HG02943 (cell line): ENCODE data around the gene TNFRSF1A.

Experiments used
- ATAC-seq: cut with Tn5 transposase; IDR thresholded peaks from one replicate; pipeline ENCODE4 v1.9.1; 2021; ENCODE audit warnings: mild to moderate bottlenecking, low read depth, moderate library complexity; ENCODE audit not compliant: unreplicated experiment

TNFRSF1A gene

DNA sequence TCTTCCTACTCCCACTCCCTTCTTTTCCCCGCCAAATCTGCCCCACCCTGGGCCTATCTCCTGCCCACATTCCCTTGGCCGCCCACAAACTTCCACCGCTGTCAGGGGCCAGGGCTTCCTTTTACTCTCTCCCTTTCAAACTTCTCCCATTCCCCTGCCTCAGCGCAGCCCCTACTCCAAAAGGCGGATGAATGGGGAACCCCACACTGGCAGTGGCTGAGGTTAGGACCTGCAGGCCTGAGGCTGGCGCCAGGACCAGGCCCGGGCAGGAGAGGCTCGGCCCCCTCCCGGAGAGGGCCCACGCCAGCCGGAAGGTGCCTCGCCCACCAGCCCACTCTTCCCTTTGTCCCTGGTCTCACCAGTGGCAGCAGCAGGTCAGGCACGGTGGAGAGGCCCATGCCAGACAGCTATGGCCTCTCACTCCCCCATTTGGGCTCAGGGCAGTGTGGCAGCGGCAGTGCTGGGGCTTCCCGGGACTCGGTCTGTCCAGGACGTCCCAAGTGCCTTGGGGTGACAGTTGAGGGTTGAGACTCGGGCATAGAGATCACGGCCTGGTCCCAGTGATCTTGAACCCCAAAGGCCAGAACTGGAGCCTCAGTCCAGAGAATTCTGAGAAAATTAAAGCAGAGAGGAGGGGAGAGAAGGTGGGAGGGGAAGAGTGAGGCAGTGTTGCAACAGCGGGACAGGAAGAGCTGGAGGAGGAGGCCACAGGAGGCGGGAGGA lies at the start of gene TNFRSF1A:
Gene TNFRSF1A (minus strand): TSS at position 660 of the 723 bp plus-strand sequence. CDS start 262 bp downstream, at position 398.
- ATAC-seq = no peak

DNA sequence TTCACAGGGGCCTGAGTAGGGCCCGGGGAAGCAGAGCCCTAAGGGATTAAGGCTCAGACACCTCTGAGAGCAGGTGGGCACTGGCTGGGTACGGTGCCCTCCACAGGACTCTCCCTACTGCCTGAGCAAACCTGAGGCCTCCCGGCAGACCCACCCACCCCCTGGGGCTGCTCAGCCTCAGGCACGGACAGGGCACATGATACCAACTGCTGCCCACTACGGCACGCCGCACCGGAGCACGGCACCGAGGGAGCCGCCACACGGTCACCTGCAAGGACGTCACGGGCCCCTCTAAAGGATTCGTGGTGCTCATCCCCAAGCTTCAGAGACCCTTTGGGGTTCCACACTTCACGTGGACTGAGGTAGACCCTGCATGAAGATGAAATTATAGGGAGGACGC lies 49.1 kb upstream of the TNFRSF1A start:
- ATAC-seq = no peak

DNA sequence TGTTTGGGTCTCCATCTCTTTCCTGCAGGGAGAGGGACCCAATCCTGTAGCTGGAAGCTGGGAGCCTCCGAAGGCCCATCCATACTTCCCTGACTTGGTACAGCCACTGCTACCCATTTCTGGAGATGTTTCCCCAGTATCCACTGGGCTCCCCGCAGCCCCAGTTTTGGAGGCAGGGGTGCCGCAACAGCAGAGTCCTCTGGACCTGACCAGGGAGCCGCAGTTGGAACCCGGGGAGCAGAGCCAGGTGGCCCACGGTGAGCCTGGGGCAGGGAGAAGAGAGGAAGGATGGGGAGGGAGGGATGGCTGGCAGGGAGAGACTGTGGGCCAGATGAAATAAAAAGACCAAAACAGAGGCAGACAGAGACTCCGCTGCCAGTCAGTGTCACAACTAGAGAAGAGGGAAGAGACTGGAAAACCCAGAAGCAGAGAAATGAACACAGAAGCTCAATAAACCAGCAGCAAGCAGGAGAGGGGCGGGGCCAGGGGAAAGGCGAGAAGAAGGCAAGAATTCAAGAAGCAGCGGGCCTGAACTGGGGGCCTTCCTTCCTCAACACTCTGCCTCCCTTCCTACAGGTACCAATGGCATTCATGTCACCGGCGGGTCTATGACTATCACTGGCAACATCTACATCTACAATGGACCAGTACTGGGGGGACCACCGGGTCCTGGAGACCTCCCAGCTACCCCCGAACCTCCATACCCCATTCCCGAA lies 48.4 kb upstream of the TNFRSF1A start:
- ATAC-seq = no peak

DNA sequence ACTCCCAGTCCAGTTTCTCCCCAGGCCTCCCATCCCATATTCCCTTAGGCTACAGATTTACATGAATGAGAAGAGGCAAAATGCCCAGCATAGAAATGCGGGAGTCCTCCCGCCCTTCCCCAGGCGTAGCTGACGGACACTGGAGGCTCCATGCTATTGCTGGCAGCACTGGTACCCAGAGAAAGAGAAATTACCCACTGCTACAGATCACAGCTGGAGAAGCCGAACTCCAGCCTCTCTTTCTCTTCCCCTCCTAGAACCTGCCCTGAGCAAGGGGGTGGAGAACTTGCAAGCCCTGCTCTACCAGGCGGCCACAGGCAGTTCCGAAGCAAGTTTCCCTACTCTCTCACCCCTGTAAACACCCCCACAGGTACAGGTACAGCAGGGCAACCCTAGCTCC lies 45.7 kb upstream of the TNFRSF1A start:
- ATAC-seq = no peak

DNA sequence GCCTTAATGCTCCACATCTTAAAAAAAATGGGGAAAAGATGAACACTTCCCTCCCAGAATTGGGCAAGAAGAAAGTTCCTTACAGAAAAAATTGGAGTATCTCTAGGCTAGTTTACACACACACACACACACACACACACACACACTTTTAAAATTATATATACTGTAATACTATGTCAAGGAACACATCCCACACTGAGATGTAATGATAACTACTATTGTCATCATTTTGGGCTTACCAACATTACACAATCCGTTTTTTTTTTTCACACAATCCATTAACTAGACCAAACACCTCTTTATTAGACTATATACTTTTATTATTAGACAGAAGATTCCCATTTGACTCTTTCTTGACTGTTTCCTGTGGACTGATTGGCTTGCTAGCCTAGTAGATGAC lies 44.6 kb upstream of the TNFRSF1A start:
- no peak for ATAC-seq

DNA sequence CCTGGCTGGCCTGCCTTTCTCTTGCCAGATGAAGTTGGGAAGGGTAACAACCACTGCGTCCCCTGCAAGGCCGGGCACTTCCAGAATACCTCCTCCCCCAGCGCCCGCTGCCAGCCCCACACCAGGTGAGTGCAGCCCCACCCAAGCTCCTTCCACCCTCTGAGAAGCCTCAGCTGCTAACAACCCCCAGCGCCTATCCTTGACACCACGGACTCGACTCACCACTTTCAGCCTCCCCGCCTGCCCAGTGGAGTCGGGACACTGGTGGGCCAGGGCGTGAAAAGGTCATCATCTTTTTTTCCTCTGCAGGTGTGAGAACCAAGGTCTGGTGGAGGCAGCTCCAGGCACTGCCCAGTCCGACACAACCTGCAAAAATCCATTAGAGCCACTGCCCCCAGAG lies 44.2 kb upstream of the TNFRSF1A start:
- ATAC-seq = no peak

DNA sequence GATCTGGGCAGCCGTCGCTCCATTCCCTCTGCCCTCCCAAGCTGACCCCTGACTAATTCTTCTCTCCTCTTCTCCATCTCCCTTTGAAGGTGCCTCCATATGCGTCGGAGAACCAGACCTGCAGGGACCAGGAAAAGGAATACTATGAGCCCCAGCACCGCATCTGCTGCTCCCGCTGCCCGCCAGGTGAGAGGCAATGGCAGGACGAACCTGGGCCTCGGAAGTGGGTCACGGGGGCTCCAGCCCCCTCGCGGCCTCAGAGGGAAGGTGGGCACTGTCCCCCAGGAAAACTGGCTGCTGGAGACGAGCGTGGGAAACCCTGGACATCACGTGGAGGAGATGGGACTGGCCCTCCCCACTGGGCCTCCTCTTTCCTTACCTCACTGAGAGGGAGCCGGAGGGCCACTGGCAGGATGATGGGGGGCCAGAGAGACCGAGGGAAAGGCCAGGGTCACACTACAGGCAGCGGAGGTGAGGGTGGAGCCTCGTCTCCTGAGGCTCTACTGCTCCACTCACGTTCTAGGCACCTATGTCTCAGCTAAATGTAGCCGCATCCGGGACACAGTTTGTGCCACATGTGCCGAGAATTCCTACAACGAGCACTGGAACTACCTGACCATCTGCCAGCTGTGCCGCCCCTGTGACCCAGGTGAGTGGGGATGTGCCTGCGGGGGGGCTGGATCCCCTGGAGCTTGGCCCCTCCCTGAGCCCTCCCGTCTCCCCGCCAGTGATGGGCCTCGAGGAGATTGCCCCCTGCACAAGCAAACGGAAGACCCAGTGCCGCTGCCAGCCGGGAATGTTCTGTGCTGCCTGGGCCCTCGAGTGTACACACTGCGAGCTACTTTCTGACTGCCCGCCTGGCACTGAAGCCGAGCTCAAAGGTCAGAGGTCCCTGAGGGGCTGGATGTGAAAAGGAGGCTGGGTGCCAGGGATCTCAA lies 42.9 kb upstream of the TNFRSF1A start:
- ATAC-seq = no peak

DNA sequence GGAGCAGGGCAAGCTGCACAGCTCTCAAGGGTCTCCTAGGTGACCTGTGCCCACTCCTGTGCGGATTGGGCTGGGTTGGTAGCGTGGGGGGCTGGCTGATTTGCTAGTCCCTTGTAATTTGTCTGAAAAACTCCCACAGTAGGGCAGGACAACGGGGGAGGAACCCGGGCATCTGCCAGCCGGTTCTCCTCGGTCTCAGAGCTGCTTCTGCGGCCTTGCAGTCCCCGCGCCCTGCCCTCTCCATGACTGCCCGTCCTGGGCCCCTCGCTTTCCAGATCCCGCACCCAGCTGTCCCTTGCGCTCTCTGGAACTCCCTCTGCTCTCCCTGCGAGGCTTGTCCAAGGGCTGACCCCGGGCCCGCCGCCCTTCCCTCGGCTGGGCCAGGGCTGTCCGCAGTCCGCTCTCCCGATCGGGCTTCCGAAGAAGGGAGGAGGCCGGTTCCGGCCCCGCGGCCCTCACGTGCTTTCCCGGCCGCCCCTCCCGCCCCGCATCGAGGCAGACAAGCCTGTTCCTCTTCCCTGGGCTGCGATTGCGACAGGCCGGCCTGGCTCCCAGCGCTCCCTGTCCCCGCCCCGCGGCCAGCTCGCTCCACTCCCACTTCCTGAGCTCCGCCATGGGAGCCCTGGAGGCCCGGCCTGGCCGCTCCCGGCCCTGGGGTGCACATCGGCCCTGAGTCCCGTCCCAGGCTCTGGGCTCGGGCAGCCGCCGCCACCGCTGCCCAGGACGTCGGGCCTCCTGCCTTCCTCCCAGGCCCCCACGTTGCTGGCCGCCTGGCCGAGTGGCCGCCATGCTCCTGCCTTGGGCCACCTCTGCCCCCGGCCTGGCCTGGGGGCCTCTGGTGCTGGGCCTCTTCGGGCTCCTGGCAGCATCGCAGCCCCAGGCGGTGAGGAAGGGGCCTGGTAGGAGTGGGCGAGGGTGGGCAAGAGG lies 42.0 kb upstream of the TNFRSF1A start, which contains the start of gene LTBR:
Gene LTBR (plus strand): TSS at position 591 of the 927 bp plus-strand sequence. CDS start 197 bp downstream, at position 788.
- no peak for ATAC-seq

DNA sequence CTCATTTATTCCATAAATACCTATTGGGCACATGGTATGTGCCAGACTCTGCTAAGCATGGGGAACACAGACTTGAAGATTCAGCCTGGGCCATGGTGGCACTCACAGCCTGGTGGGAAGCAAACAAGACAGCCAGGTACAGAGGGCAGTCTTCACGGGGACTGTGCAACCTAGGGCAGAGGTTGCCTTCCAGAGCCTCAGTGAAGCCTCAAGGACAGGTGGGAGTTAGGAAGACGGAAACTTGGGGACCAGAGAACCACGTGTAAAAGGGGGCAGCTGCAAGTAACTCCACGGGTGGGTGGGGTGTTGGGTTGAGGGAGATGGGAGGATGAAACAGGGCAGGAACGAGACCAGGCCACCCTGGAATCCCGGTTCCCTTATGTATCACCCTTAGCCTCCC lies 41.1 kb upstream of the TNFRSF1A start:
- no peak for ATAC-seq

DNA sequence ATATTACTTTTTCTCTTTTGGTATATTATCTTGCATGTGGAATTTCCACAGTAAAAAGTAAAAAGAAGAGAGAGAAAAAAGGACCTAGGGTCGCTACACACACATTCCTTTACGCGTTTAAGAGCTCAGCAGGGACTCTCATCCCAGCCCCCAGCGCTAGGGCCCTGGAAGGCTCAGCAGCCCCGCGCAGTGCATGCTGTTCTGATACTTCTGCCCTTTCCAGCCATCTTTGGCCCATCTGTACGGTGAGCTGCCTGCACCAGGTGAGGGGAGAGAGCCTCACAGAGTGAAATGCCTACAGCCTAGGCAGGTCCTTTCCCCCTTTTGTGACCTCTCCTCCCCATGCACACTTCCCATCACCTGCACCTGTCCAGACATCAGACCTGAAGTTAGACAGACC lies 40.5 kb upstream of the TNFRSF1A start:
- no peak for ATAC-seq

DNA sequence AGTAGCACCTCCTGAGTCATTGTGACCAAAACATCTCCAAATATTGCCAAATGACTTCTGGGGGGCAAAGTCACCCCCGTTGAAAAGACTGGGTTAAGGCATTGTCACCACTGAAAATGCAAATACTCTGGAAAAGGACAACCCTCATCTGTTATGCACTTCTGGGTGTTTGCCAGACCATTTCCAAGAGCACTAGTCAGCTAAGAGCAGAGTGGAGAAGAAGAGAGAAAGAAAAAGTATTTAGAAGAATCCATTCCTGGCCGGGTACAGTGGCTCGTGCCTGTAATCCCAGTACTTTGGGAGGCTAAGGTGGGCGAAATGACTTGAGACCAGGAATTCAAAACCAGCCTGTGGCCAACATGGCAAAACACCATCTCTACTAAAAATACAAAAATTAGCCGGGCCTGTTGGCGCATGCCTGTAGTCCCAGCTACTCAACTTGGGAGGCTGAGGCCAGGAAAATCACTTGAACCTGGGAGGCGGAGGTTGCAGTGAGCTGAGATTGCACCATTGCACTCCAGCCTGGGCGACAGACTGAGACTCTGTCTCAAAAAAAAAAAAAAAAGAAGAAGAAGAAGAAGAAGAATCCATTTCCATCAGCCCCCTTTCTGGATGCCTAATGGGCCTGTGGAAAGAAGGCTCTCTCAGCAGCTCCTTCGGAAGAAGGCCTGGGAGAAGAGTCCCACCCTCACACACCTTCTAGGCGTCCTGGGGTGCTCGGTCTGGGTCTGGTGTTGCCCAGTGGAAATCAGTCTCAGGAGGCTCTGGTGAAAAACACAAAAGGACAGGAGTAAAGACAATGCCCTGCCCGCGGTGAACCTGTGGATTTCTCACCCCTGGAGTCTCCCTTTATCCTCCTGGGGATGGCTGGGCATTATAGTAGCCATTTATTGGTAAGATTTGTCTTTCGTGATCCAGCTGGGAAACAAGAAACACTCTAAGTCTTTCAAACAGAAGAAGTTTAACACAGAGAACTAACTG lies 38.6 kb upstream of the TNFRSF1A start:
- ATAC-seq = no peak

DNA sequence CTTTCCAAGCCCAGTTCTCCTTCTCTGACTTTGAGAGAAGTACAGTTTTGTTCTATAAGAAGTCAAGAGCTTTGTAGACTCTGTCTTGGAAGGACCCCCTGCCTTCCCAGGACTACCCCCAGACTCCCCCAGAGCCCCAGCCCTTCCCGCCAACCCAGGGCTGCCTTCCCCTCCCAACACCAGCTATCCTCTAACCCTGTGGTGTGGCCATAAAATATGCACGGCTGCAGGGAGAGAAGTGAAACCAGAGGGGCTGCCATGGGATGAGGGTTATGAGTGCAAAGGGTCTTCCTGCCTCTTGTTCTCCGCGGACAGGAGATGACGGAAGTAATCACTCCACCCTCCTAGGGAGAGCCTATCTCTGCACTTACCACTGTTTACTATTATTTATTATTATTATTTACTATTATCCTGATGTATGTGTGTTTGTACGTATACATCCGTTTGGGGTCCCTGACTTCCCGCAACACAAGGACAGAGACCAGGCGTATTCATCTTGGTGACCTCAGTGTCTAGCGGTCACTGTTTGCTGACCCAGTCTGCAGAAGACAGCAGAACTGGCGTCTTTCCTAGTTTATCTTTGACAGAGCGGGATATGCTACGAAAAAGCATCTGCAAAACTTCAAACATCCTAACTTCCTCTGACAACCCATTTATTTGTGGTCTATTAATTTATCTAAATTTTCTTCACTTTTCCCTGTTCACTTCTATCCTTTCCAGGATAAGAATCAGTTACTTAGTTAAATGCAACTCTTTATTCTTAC lies 37.0 kb upstream of the TNFRSF1A start:
- no peak for ATAC-seq

DNA sequence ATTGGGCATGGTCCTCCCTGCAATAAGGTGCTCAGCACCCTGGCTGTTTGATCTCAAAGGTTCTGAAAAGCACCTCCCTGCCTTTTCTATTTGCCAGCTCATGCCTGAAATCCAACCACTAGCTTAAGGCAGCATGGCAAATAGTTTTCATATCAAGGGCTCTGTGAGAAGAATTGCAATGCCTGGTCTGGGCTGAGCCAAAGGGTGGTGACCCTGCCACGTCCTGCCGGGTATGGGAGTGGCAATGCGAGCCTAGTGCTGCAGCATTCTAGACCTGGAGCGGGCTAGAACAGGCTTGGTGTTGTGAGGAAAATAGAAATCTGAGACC lies 35.8 kb upstream of the TNFRSF1A start:
- no peak for ATAC-seq

DNA sequence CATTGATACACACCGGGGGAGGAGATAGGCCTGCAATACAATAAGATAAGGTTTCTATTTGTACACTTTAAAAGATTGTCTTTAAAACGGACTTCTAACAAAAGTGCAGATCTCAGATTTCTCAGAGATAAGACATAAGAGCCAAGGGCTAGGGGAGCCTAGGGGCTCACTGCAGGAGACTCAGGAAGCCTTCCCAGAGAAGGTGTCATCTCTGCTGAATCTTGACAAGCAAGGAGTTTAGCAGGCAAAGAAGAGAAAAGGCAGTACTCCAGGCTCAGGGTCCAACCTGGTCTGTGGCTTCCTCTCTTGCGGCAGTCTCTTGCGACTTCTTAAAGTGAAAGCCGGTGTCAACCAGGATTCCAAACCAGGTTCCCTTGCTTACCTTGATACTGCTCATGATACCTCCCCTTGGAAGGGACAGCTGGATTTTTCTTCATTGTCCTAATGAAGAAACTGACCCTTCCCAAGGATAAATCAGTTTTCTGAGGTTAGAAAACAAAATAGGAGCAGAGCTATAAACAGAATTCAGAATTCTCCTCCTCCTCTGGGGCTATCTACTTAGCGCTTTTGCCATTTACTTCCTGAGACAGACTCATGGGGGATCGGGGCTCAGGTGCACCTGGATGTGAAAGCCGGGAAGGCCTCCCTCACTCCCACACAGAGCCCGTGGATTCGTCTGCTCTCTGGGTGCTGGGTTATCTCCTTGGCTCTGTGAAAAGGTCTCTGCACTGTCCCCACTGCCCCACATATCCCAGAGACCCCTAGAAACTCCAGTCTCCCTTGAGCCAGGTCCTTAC lies 35.2 kb upstream of the TNFRSF1A start:
- no peak for ATAC-seq

DNA sequence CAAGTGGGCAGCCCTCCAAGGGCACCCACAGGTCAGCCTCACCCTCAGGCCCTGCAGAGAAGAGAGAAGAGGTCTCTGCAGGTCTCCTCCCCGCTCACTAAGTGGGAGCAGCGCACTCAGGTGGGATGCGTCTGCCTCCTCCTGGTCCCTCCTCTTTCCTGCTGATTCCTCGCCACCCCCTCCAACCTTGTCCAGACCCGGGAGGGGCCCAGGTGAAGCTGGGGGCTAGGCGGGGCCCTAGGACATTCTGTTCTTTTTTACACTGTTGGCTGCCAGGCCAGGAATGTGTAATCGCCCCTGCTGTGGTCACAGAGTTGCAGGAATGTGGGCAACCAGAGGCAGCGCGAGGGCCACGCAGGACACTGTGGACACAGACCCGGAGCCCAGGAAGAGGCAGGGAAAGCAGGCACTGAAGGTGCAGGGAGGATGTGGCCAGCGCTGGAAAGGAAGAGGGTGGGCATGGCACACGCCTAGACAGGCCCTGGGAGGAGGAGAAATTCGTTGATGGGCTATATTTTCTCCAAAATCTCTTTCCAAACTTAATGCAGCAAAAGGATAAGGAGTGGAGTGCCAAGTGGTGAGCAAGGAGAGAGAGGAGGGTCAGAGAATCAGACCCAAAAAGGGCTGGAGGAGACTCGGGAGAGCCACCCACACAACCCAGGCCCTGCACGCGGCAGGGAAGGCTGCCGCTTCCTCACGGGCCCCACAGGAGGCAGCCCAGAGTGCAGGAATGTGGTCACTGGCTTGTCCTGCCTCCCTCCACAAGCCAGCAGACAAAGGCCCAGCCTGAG lies 34.4 kb upstream of the TNFRSF1A start:
- no peak for ATAC-seq

DNA sequence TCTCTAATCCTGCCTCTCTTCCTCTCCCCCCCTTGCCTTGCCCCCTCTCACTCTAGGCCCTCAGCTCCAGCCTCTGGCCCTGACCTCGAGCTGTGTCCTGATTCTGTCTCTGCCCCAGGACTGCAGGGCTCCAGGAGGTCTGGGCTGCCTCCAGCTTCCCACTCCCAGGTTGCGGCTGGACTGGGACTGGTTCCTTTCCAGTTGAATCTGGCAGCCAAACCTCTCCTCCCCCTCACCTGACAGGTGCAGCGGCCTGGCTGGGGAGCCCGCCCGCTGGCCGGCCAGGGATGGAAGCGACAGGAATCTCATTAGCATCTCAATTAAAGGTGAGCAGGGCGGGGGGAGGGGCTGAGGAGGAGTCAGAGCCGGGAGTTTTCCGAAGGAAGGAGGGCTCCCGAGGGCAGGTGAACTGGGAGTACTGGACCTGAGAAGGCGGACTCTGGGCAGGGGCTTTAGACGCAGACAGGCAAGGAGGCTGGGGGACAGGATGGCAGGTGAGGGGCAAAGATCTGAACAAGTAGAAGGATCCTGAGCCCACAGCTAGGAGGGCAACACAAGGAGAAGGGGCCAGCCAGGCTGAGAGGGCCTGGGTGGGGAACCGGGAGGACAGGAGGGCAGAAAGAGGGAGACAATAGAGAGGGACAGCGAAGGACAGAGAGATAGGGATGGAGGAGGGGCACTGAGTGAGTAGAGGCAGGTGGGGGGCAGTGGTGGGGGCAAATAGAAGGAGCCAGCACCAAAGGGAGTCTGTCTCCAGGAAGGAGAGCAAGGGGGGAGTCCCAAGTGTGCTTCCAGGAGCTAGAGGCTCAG lies 33.6 kb upstream of the TNFRSF1A start, which contains the start of gene SCNN1A:
Gene SCNN1A (minus strand): TSS at position 295 of the 810 bp plus-strand sequence. CDS start 780 bp downstream, outside the sequence.
- no peak for ATAC-seq
